Measurements from ENCODE around the gene GSE1. TPM values are rescaled to one million over a fixed set of nuclear protein-coding genes. Genes with fewer than 3 reads are reported as not detected.
A peak's percentile ranks its signal among the peaks of the same experiment; 100 is the strongest.

The GSE1 gene
- 10 to 100 TPM; 57.2 to 62.5 TPM for total RNA-seq
- long read RNA-seq, donor 1, partial matches to known transcripts = 16 of 43 reads
- long read RNA-seq, donor 1, other reads (novel, unspliced or antisense) = 26 of 43 reads
- long read RNA-seq, donor 2, partial matches to known transcripts = 44 of 125 reads
- long read RNA-seq, donor 2, other reads (novel, unspliced or antisense) = 81 of 125 reads

- peak; percentile 94 for DNase-seq (ENCODE audit: low spot score)
- intact Hi-C loops (cut with DNase I) = loop anchor here (10.0 kb wide), 2 partner anchors 338 to 498 kb away; partner anchors contain the start of gene CIBAR2 (in 1 of the 2)
These were observed at the start of gene GSE1 for GRCh38 chr16:85612801-85613603. GSE1 (plus strand) TSS chr16:85613322; CDS start chr16:85613392, 70 bp downstream.

- peak; percentile 93 for DNase-seq (ENCODE audit: low spot score)
- intact Hi-C loops (cut with DNase I) = no loop called here
These were observed 49.4 kb upstream of the GSE1 start for GRCh38 chr16:85563515-85564276.

GRCh38 chr16:85564277-85565051 is 48.7 kb upstream of the GSE1 start:
- DNase-seq (ENCODE audit: low spot score) = no peak
- intact Hi-C loops (cut with DNase I) = no loop called here

GRCh38 chr16:85565340-85565739 is 47.8 kb upstream of the GSE1 start:
- intact Hi-C loops (cut with DNase I) = no loop called here
- DNase-seq (ENCODE audit: low spot score) = no peak

GRCh38 chr16:85565801-85566526 is 47.2 kb upstream of the GSE1 start:
- intact Hi-C loops (cut with DNase I) = no loop called here
- no peak for DNase-seq (ENCODE audit: low spot score)

- intact Hi-C loops (cut with DNase I) = no loop called here
- no peak for DNase-seq (ENCODE audit: low spot score)
These were observed 46.5 kb upstream of the GSE1 start for GRCh38 chr16:85566561-85567100.

GRCh38 chr16:85567101-85567866 is 45.8 kb upstream of the GSE1 start:
- no peak for DNase-seq (ENCODE audit: low spot score)
- intact Hi-C loops (cut with DNase I) = no loop called here

- intact Hi-C loops (cut with DNase I) = no loop called here
- no peak for DNase-seq (ENCODE audit: low spot score)
These were observed 45.2 kb upstream of the GSE1 start for GRCh38 chr16:85567935-85568334.

- no peak for DNase-seq (ENCODE audit: low spot score)
- intact Hi-C loops (cut with DNase I) = no loop called here
These were observed 44.6 kb upstream of the GSE1 start for GRCh38 chr16:85568519-85568918.

GRCh38 chr16:85569039-85569614 is 44.0 kb upstream of the GSE1 start:
- intact Hi-C loops (cut with DNase I) = no loop called here
- DNase-seq (ENCODE audit: low spot score) = no peak

- no peak for DNase-seq (ENCODE audit: low spot score)
- intact Hi-C loops (cut with DNase I) = no loop called here
These were observed 43.4 kb upstream of the GSE1 start for GRCh38 chr16:85569615-85570212.

- intact Hi-C loops (cut with DNase I) = no loop called here
- no peak for DNase-seq (ENCODE audit: low spot score)
These were observed 42.8 kb upstream of the GSE1 start for GRCh38 chr16:85570213-85570734.

- intact Hi-C loops (cut with DNase I) = no loop called here
- DNase-seq (ENCODE audit: low spot score) = peak; percentile 88
These were observed 42.2 kb upstream of the GSE1 start for GRCh38 chr16:85570735-85571562.

- intact Hi-C loops (cut with DNase I) = no loop called here
- DNase-seq (ENCODE audit: low spot score) = no peak
These were observed 41.6 kb upstream of the GSE1 start for GRCh38 chr16:85571563-85571812.

GRCh38 chr16:85571813-85572619 is 41.1 kb upstream of the GSE1 start:
- intact Hi-C loops (cut with DNase I) = no loop called here
- no peak for DNase-seq (ENCODE audit: low spot score)

Measured in posterior vena cava (tissue), 2 donors.